IMR-90 (cell line): ENCODE measurements around the gene CFAP157. TPM values are rescaled to one million over a fixed set of nuclear protein-coding genes. Genes with fewer than 3 reads are reported as not detected.

Experiments
- ATAC-seq: fragments of 200-7000 bp; cut with Tn5 transposase; 2 replicates; pipeline ENCODE4 v1.9.1; 2020; ENCODE audit warnings: low read depth, mild to moderate bottlenecking, moderate library complexity
- BruUV-seq: library from RNA; stranded (reverse); fragments of 400-500 nt; replicated peaks from 2 replicates; lab custom pipeline; 2021; lab: Mats Ljungman, UMichigan
- CTCF ChIA-PET: fragments of 300-600 bp; formaldehyde crosslinking; extraction: SDS; loops from one replicate; lab custom pipeline; 2021; ENCODE audit warnings: antibody characterized with exemption; lab: Yijun Ruan, JAX
- POLR2A ChIA-PET: fragments of 300-600 bp; sonication (Branson Sonifier 250); formaldehyde crosslinking; loops from one replicate; lab custom pipeline; 2022; ENCODE audit warnings: antibody characterized with exemption; ENCODE audit not compliant: unreplicated experiment; lab: Charles Lee
- DNase-seq: peaks from one replicate; pipeline ENCODE4 v3.0.0; 2013
- H2AFZ ChIP-seq: replicated peaks from 2 replicates; pipeline ENCODE3; 2013; ENCODE audit warnings: low read length, mild to moderate bottlenecking; ENCODE audit not compliant: poor library complexity
- H2AK5ac ChIP-seq: 2 replicates; pipeline ENCODE4 v1.6.1; 2013; ENCODE audit warnings: low read depth, low read length, inconsistent platforms
- H2AK9ac ChIP-seq: replicated peaks from 2 replicates; pipeline ENCODE3; 2013; ENCODE audit warnings: mild to moderate bottlenecking, low read depth, low read length, moderate library complexity; ENCODE audit not compliant: poor library complexity
- H2BK120ac ChIP-seq: 2 replicates; pipeline ENCODE4 v1.6.1; 2013; ENCODE audit warnings: low read depth, low read length, inconsistent platforms
- H2BK15ac ChIP-seq: 3 replicates; pipeline ENCODE4 v1.6.1; 2013; ENCODE audit warnings: low read depth, low read length, inconsistent platforms
- H2BK20ac ChIP-seq: 2 replicates; pipeline ENCODE4 v1.6.1; 2013; ENCODE audit warnings: low read depth, mild to moderate bottlenecking, inconsistent platforms, low read length, moderate library complexity
- H2BK5ac ChIP-seq: 2 replicates; pipeline ENCODE4 v1.6.1; 2013; ENCODE audit warnings: mild to moderate bottlenecking, low read depth, low read length, inconsistent platforms; ENCODE audit not compliant: poor library complexity, severe bottlenecking
- H3K14ac ChIP-seq: replicated peaks from 2 replicates; pipeline ENCODE4 v1.6.1; 2013; ENCODE audit warnings: low read depth, low read length, inconsistent platforms
- H3K18ac ChIP-seq: 2 replicates; pipeline ENCODE4 v1.6.1; 2013; ENCODE audit warnings: low read depth, low read length, control low read depth
- H3K23ac ChIP-seq: 2 replicates; pipeline ENCODE4 v1.6.1; 2013; ENCODE audit warnings: low read depth, low read length, inconsistent platforms
- H3K27ac ChIP-seq: 2 replicates; pipeline ENCODE4 v1.5.1; 2013; ENCODE audit warnings: mild to moderate bottlenecking, control low read depth, low read length; ENCODE audit not compliant: insufficient read depth
- H3K27me3 ChIP-seq: 2 replicates; pipeline ENCODE4 v1.6.1; 2013; ENCODE audit warnings: low read length; ENCODE audit not compliant: control insufficient read depth, insufficient read depth
- H3K36me3 ChIP-seq: 2 replicates; pipeline ENCODE4 v1.6.1; 2013; ENCODE audit warnings: low read length, mixed read lengths; ENCODE audit not compliant: control insufficient read depth, insufficient read depth
- H3K4ac ChIP-seq: 2 replicates; pipeline ENCODE4 v1.6.1; 2013; ENCODE audit warnings: low read depth, low read length, inconsistent platforms
- H3K4me1 ChIP-seq: 2 replicates; pipeline ENCODE4 v1.6.1; 2013; ENCODE audit warnings: low read length, mixed read lengths; ENCODE audit not compliant: control insufficient read depth, insufficient read depth
- H3K4me2 ChIP-seq: 2 replicates; pipeline ENCODE4 v1.6.1; 2013; ENCODE audit warnings: low read depth, mild to moderate bottlenecking, control low read depth, low read length, moderate library complexity
- H3K4me3 ChIP-seq: 2 replicates; pipeline ENCODE4 v1.5.1; 2013; ENCODE audit warnings: low read depth, mild to moderate bottlenecking, control low read depth, low read length, moderate library complexity; ENCODE audit not compliant: insufficient read depth
- H3K56ac ChIP-seq: 2 replicates; pipeline ENCODE4 v1.6.1; 2013; ENCODE audit warnings: low read length, inconsistent platforms; ENCODE audit not compliant: insufficient read depth; ENCODE audit errors: extremely low read depth
- H3K79me1 ChIP-seq, 2 experiments: 2 replicates each; pipeline ENCODE4 v1.6.1; 2013; ENCODE audit warnings: low read length in 2 of 2, inconsistent platforms in 1 of 2, low read depth in 1 of 2
- H3K9ac ChIP-seq: 2 replicates; pipeline ENCODE4 v1.6.1; 2013; ENCODE audit warnings: low read depth, low read length, control low read depth
- H3K9me1 ChIP-seq: 2 replicates; pipeline ENCODE4 v1.6.1; 2013; ENCODE audit warnings: low read length, inconsistent platforms; ENCODE audit not compliant: insufficient read depth
- H3K9me3 ChIP-seq: 2 replicates; pipeline ENCODE4 v1.6.1; 2013; ENCODE audit warnings: low read length; ENCODE audit not compliant: control insufficient read depth, insufficient read depth
- H4K20me1 ChIP-seq: 2 replicates; pipeline ENCODE4 v1.6.1; 2013; ENCODE audit warnings: low read length, inconsistent platforms; ENCODE audit not compliant: insufficient read depth
- H4K5ac ChIP-seq: 2 replicates; pipeline ENCODE4 v1.6.1; 2013; ENCODE audit warnings: mild to moderate bottlenecking, low read depth, low read length, control low read depth
- H4K8ac ChIP-seq, 2 experiments: 2 replicates each; pipeline ENCODE4 v1.6.1; 2013; ENCODE audit warnings: low read depth in 2 of 2, low read length in 2 of 2, control low read depth in 1 of 2, inconsistent platforms in 1 of 2
- H4K91ac ChIP-seq: 2 replicates; pipeline ENCODE4 v1.6.1; 2013; ENCODE audit warnings: low read depth, low read length, inconsistent platforms; ENCODE audit not compliant: insufficient read depth
- BHLHE40 ChIP-seq: fragments of 150-350 bp; IDR thresholded peaks from 2 replicates; pipeline ENCODE4 v1.6.1; 2016; ENCODE audit warnings: mild to moderate bottlenecking, low read depth, low read length
- CEBPB ChIP-seq: IDR thresholded peaks from 2 replicates; pipeline ENCODE4 v1.6.1; 2012; ENCODE audit warnings: low read depth, low read length, improper control_type of control experiment
- CHD1 ChIP-seq: IDR thresholded peaks from 2 replicates; pipeline ENCODE4 v1.6.1; 2012; ENCODE audit warnings: low read depth, low read length, improper control_type of control experiment
- CTCF ChIP-seq: conservative IDR thresholded peaks from 2 replicates; pipeline ENCODE4 v1.5.1; 2012; ENCODE audit warnings: mild to moderate bottlenecking, low read depth, low read length, improper control_type of control experiment
- ELK1 ChIP-seq: fragments of 150-350 bp; IDR thresholded peaks from 2 replicates; pipeline ENCODE4 v1.6.1; 2016; ENCODE audit warnings: low read depth, mild to moderate bottlenecking, low read length, moderate library complexity, borderline replicate concordance
- FOS ChIP-seq: fragments of 150-350 bp; IDR thresholded peaks from 2 replicates; pipeline ENCODE4 v1.6.1; 2016; ENCODE audit warnings: low read depth, low read length
- MAFK ChIP-seq: IDR thresholded peaks from 2 replicates; pipeline ENCODE4 v1.6.1; 2012; ENCODE audit warnings: low read depth, low read length, improper control_type of control experiment
- MAZ ChIP-seq: IDR thresholded peaks from 2 replicates; pipeline ENCODE4 v1.6.1; 2012; ENCODE audit warnings: low read depth, mild to moderate bottlenecking, low read length, improper control_type of control experiment, moderate library complexity, borderline replicate concordance
- MXI1 ChIP-seq: IDR thresholded peaks from 2 replicates; pipeline ENCODE4 v1.6.1; 2012; ENCODE audit warnings: low read depth, mild to moderate bottlenecking, low read length, moderate library complexity, borderline replicate concordance
- NFE2L2 ChIP-seq: fragments of 150-350 bp; IDR thresholded peaks from 2 replicates; pipeline ENCODE4 v1.6.1; 2016; ENCODE audit warnings: low read depth, mild to moderate bottlenecking, low read length
- POLR2A ChIP-seq: IDR thresholded peaks from 2 replicates; pipeline ENCODE4 v1.6.1; 2012; ENCODE audit warnings: mild to moderate bottlenecking, low read depth, low read length
- RAD21 ChIP-seq: IDR thresholded peaks from 2 replicates; pipeline ENCODE4 v1.6.1; 2012; ENCODE audit warnings: low read length, improper control_type of control experiment
- RCOR1 ChIP-seq: IDR thresholded peaks from 2 replicates; pipeline ENCODE4 v1.6.1; 2012; ENCODE audit warnings: mild to moderate bottlenecking, low read length, improper control_type of control experiment; ENCODE audit not compliant: insufficient replicate concordance
- RFX5 ChIP-seq: IDR thresholded peaks from 2 replicates; pipeline ENCODE4 v1.8.0; 2012; ENCODE audit warnings: low read depth, mild to moderate bottlenecking, low read length, moderate library complexity
- SMC3 ChIP-seq: fragments of 150-350 bp; IDR thresholded peaks from 2 replicates; pipeline ENCODE4 v1.6.1; 2016; ENCODE audit warnings: low read depth, mild to moderate bottlenecking, antibody characterized with exemption, low read length, moderate library complexity
- USF2 ChIP-seq: fragments of 150-350 bp; IDR thresholded peaks from 2 replicates; pipeline ENCODE4 v1.6.1; 2017; ENCODE audit warnings: mild to moderate bottlenecking, antibody characterized with exemption, low read length, low read depth
- WGBS, 2 experiments: methylation state at CpG; one replicate each; pipeline versions ENCODE4 v1.1.5 to v1.1.7; 2013; ENCODE audit warnings: missing lambda C conversion rate in 2 of 2; ENCODE audit not compliant: insufficient read length in 1 of 2; ENCODE audit errors: extremely low coverage in 2 of 2; 5-methylcytosine and 5-hydroxymethylcytosine counted together
- dilution Hi-C: fragments of 300-500 bp; cut with HindIII; formaldehyde crosslinking; loops from one replicate; pipeline ENCODE4 v1.14.3; 2018; ENCODE audit warnings: low sequenced_read_pairs; ENCODE audit not compliant: unreplicated experiment
- in situ Hi-C: fragments of 300-500 bp; cut with MboI; formaldehyde crosslinking; loops from 3 replicates; pipeline ENCODE4 v1.14.3; 2019; ENCODE audit warnings: low sequenced_read_pairs, inconsistent platforms, mixed read lengths
- intact Hi-C: fragments of 100-400 bp; cut with micrococcal nuclease; formaldehyde crosslinking; loops from 2 replicates; pipeline ENCODE4 v1.10.0; 2022
- polyA plus RNA-seq, 3 experiments: library from polyadenylated mRNA; depleted of rRNA; stranded (reverse); fragments of >200 nt; gene quantifications; 2 replicates each; pipeline ENCODE4 v1.2.3, GENCODE V29; 2012; ENCODE audit warnings: low replicate concordance in 1 of 3
- total RNA-seq: library from RNA; depleted of rRNA; stranded (reverse); fragments of >200 nt; gene quantifications from 2 replicates; pipeline ENCODE4 v1.2.3, GENCODE V29; 2012

The CFAP157 gene
- total and polyA plus RNA-seq, 2 of the 4 experiments (the other 2 are of a cell fraction), result not detected

DNA sequence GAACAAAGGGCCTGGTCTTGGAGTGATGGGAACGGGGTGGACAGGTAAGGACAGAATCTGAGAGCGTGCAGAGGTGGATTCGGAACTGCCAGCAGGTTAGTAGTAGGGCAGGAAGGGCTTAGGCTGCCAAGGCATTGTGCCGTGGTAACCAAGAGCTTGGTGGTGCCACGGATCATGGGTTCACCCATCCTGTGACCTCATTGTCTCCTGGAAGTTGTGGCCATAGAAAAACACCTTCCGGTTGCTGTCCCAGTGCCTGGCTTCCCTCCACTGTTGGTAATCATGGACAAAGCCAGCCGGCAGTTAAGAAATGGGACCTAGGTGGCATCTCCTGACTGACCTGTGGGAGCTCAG, 42.5 kb upstream of the CFAP157 start:
- H2BK20ac ChIP-seq, result no peak overlapping the region
- dilution Hi-C loops (no loop called here), intact Hi-C loops (no loop called here), in situ Hi-C loops (no loop called here)
- H2BK15ac ChIP-seq, result no peak overlapping the region
- H2AFZ ChIP-seq, result no peak overlapping the region
- CTCF ChIA-PET, result no interaction called here
- H2AK9ac ChIP-seq, result no peak overlapping the region
- no peak overlapping the region for H3K27ac ChIP-seq
- H3K4me3 ChIP-seq, result no peak overlapping the region
- no peak overlapping the region for H3K4ac ChIP-seq
- H4K5ac ChIP-seq, result no peak overlapping the region
- H2AK5ac ChIP-seq, result no peak overlapping the region
- no TSS peak for BruUV-seq
- no peaks in the 10 kb centered on the region for H3K27me3 ChIP-seq
- H3K79me1 ChIP-seq, result no peaks in the 10 kb centered on the region
- ATAC-seq (no peak), DNase-seq (no peak)
- no peak overlapping the region for H3K18ac ChIP-seq
- H3K9ac ChIP-seq, result no peak overlapping the region
- no peaks in the 10 kb centered on the region for H3K9me3 ChIP-seq
- WGBS, 2 experiments, result 92% methylated on average over 6 of the region's 7 CpGs; no CpG with 5 or more reads in 1 of the 2 experiments
- no peak overlapping the region for H3K14ac ChIP-seq
- H3K4me1 ChIP-seq, result peaks cover 7% of the 10 kb centered on the region; the same call in 1 of the 2 replicates
- H4K91ac ChIP-seq, result no peak overlapping the region
- H4K8ac ChIP-seq, result no peak overlapping the region
- H4K20me1 ChIP-seq, result no peaks in the 10 kb centered on the region
- no peak overlapping the region for H2BK120ac ChIP-seq
- H2BK5ac ChIP-seq, result no peak overlapping the region
- H3K4me2 ChIP-seq, result no peak overlapping the region
- POLR2A ChIA-PET, result no interaction called here
- TF ChIP-seq RFX5 (no peak), USF2 (no peak), CTCF (no peak), MAFK (no peak), CHD1 (no peak), MXI1 (no peak), ELK1 (no peak), SMC3 (no peak), RCOR1 (no peak), NFE2L2 (no peak), BHLHE40 (no peak), MAZ (no peak), RAD21 (no peak), FOS (no peak), POLR2A (no peak), CEBPB (no peak)
- H3K9me1 ChIP-seq, result peaks cover 4% of the 10 kb centered on the region; the same call in 1 of the 2 replicates
- peaks cover 37% of the 10 kb centered on the region for H3K36me3 ChIP-seq
- H3K56ac ChIP-seq, result no peak overlapping the region
- H3K23ac ChIP-seq, result no peak overlapping the region
